BLaER1 treated with 17β-estradiol and CSF1 and Interleukin-3, amounts not matched to agents 10 nM and 100 nM (cell line): Measurements from ENCODE around the gene TXNL4A.

ENCODE experiments used
- H3K27ac ChIP-seq, 11 experiments: shearing (Covaris generic); formaldehyde crosslinking; 2 replicates each; pipeline ENCODE4 v1.8.1; 2022
- H3K27me3 ChIP-seq, 11 experiments: shearing (Covaris generic); formaldehyde crosslinking; 2 replicates each; pipeline ENCODE4 v1.8.1; 2022
- H3K36me3 ChIP-seq, 11 experiments: shearing (Covaris generic); formaldehyde crosslinking; 2 replicates each; pipeline ENCODE4 v1.8.1; 2022
- H3K4me1 ChIP-seq, 10 experiments: shearing (Covaris generic); formaldehyde crosslinking; 2 replicates each; pipeline ENCODE4 v1.8.1; 2022
- H3K4me2 ChIP-seq, 11 experiments: shearing (Covaris generic); formaldehyde crosslinking; 2 replicates each; pipeline ENCODE4 v1.8.1; 2022
- H3K4me3 ChIP-seq, 10 experiments: shearing (Covaris generic); formaldehyde crosslinking; 2 replicates each; pipeline ENCODE4 v1.8.1; 2022
- H3K9ac ChIP-seq, 11 experiments: shearing (Covaris generic); formaldehyde crosslinking; 2 replicates each; pipeline ENCODE4 v1.8.1; 2022
- H3K9me3 ChIP-seq, 11 experiments: shearing (Covaris generic); formaldehyde crosslinking; replicated peaks in 1 of 11; 2 replicates each; pipeline ENCODE4 v1.8.1; 2022
- H4K20me1 ChIP-seq, 11 experiments: shearing (Covaris generic); formaldehyde crosslinking; 2 replicates each; pipeline ENCODE4 v1.8.1; 2022
- Cebpa-rat ChIP-seq, 11 experiments: shearing (Covaris generic); IDR thresholded peaks; 2 replicates each; pipeline ENCODE4 v1.8.1; 2022

TXNL4A gene

DNA sequence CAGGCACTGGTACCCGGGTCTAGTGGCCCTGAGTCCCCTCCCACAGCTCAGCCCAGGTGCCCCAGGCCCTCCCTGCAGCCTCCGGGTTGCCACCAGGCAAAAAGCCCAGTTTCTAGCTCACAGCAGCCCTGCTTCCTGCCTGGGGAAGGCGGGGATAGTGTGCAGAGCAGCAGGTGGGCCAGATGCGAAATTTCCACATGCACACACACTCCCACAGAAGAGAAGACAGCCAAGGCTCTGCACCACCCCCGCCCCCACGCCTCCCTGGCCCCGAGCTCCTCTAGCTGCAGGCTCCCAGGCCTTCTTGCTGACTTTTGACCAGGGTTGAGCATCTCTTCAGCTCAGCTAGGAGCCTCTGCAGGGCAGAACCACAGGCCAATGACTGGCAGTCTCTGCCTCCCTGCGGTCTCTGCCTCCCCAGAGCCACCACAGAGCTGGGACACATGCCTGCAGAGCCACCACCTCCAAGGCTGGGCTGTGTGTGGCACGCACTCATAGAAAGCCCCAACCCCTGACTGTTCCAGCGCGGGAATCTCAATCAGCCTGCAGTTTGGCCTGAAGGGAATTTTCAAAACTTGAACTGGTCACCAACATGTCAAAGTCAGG lies 44.1 kb downstream of the TXNL4A start:
- TF ChIP-seq Cebpa-rat (IDR thresholded peaks at IDR 0.05), result no peak
- peaks cover 0 to 10% (median 0%) of the 10 kb centered on the region in 11 experiments; a peak in 3 of 22 replicates for H3K9me3 ChIP-seq
- no peak overlapping the region for H3K4me3 ChIP-seq
- peak overlapping the region in 4 of 11 experiments; percentile 23 to 58 (median 44); a peak in 2 of 22 replicates for H3K9ac ChIP-seq
- no peaks in the 10 kb centered on the region for H3K27me3 ChIP-seq
- peaks cover 59 to 95% (median 86%) of the 10 kb centered on the region in 11 experiments for H3K36me3 ChIP-seq
- peaks cover 89 to 99% (median 98%) of the 10 kb centered on the region in 11 experiments for H4K20me1 ChIP-seq
- peaks cover 39 to 53% (median 50%) of the 10 kb centered on the region in 10 experiments for H3K4me1 ChIP-seq
- peak overlapping the region in 2 of 11 experiments; percentile 9 to 12; a peak in 1 of 22 replicates for H3K27ac ChIP-seq
- H3K4me2 ChIP-seq, result peak overlapping the region in 8 of 11 experiments; percentile 56 to 76 (median 64); a peak in 13 of 22 replicates

DNA sequence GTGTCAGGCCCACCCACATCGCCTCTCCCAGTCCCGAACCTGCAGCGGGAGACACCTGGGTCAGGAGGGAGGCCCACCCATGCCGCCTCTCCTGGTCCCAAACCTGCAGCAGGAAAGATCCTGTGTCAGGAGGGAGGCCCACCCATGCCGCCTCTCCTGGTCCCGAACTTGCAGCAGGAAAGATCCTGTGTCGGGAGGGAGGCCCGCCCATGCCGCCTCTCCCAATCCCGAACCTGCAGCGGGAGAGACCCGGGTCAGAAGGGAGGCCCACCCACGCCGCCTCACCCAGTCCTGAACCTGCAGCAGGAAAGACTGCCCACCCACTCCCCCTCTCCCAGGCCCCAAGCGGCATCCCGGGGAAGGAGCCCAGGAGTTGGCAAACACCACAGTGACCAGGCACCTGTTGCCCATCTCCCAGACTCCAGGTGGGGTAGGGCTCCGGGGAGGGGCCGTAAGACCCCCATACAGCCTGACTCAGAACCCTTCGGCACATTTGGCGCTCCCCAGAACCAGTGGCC lies 44.7 kb downstream of the TXNL4A start:
- H3K9me3 ChIP-seq, result peaks cover 0 to 10% (median 0%) of the 10 kb centered on the region in 11 experiments; a peak in 3 of 22 replicates
- H3K36me3 ChIP-seq, result peaks cover 60 to 95% (median 86%) of the 10 kb centered on the region in 11 experiments

DNA sequence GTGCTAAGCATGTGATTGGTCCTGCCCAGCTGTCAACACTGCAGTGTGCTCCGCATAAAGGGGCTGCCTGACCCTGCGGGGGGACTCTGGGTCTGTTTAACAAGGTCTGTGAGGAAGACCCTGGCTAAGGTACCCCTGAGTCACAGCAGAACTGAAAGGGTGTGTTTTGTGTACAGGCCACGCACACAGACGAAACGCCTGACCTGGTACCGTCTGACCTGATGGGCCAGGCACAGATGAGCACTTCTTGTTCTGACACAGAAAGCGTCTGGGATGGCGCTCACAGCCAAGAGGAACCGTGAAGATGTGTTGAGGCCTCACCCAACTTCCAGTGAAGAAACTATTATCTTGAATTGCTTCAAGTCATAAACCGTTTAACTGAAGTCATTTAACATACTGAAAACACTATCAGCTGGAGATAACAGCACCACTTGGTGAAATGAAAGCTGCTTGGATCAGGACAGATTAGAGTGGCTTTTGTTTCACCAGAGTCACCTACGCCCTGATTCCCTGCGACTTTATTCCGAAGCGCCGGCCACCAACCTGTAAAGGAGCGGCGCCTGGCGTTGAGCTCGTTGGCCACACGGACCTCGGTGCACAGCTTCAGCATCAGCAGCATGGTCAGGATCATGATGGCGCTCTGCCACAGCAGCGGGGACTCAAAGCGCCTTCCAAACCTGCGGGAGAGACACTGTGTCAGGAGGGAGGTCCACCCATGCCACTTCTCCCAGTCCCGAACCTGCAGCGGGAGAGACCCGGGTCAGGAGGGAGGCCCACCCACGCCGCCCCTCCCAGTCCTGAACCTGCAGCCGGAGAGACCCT lies 45.4 kb downstream of the TXNL4A start:
- peaks cover 60 to 95% (median 86%) of the 10 kb centered on the region in 11 experiments for H3K36me3 ChIP-seq
- no peak overlapping the region for H3K27ac ChIP-seq
- TF ChIP-seq Cebpa-rat (IDR thresholded peaks at IDR 0.05), result no peak
- no peak overlapping the region for H3K4me3 ChIP-seq
- H3K27me3 ChIP-seq, result no peaks in the 10 kb centered on the region
- no peak overlapping the region for H3K4me2 ChIP-seq
- H3K9ac ChIP-seq, result no peak overlapping the region
- peaks cover 0 to 16% (median 3%) of the 10 kb centered on the region in 11 experiments; a peak in 6 of 22 replicates for H3K9me3 ChIP-seq
- peaks cover 26 to 41% (median 38%) of the 10 kb centered on the region in 10 experiments for H3K4me1 ChIP-seq
- H4K20me1 ChIP-seq, result peaks cover 96 to 99% (median 98%) of the 10 kb centered on the region in 11 experiments

More for the DNA sequence above, 44.7 kb downstream of the TXNL4A start:
- no peak for TF ChIP-seq Cebpa-rat (IDR thresholded peaks at IDR 0.05)
- no peak overlapping the region for H3K4me3 ChIP-seq
- peaks cover 91 to 99% (median 98%) of the 10 kb centered on the region in 11 experiments for H4K20me1 ChIP-seq
- H3K27me3 ChIP-seq, result no peaks in the 10 kb centered on the region
- H3K4me2 ChIP-seq, result peak overlapping the region in 1 of 11 experiments; percentile 63; a peak in 1 of 22 replicates
- peak overlapping the region in 1 of 11 experiments; percentile 9; a peak in 1 of 22 replicates for H3K27ac ChIP-seq
- no peak overlapping the region for H3K9ac ChIP-seq
- H3K4me1 ChIP-seq, result peaks cover 33 to 48% (median 45%) of the 10 kb centered on the region in 10 experiments

DNA sequence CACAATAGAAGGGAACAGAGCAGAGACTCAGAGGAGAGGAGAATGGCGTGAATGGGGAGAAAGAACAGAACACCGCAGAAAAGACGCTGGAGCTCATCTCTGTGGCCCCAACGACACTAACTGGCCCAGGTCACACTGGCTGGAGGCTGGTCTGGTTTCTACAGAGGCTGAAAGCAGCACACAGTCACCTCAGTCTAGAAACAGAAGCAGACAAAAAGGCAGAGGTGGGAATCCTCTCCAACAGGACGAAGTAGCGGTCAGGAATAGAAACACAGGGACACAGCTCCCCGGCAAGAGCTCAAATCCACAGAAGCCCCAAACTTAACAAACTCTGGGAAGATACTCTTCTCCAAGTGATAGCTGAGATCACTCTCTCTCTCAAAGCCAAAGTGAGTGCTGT lies 46.2 kb downstream of the TXNL4A start:
- Histone ChIP-seq H3K27me3 (no peaks in the 10 kb centered on the region), H3K36me3 (peaks cover 64 to 98% (median 89%) of the 10 kb centered on the region in 11 experiments), H3K4me2 (no peak overlapping the region), H3K4me3 (no peak overlapping the region), H3K9me3 (peaks cover 0 to 24% (median 7%) of the 10 kb centered on the region in 11 experiments; a peak in 8 of 22 replicates), H4K20me1 (peaks cover 99 to 100% (median 100%) of the 10 kb centered on the region in 11 experiments), H3K27ac (no peak overlapping the region), H3K4me1 (peaks cover 22 to 35% (median 33%) of the 10 kb centered on the region in 10 experiments), H3K9ac (no peak overlapping the region; a peak in 1 of 22 replicates)
- TF ChIP-seq Cebpa-rat (IDR thresholded peaks at IDR 0.05), result no peak

DNA sequence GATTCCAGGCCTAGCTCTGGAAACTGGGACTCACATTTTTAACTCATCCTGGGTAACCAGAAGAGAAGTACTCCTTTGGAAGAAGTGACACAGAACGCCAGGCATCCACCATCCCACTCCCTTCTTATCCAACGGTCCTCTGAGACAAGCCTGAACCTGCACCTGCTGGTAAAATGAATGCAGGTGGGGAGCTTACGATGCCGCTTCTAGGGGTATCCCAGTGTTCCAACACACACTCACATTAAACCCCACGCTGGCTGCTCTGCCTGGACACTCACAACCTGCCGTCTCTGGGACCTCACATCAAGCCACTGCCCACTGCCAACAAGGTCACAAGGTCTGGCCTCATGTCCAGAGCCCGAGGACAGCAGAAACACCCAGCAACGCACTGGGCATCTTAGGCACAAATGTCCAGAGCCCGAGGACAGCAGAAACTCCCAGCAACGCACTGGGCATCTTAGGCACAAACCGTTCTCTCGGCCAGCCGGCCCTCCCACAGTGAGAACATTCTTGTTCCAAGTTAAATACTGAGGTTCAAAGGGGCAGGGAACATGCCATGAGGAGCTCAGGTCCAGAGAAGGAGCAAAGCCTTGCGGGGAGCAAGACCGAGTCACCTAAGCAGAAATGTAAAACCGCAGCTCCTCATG lies 46.8 kb downstream of the TXNL4A start:
- Histone ChIP-seq H3K27ac (no peak overlapping the region), H3K4me2 (no peak overlapping the region), H4K20me1 (peaks cover 99 to 100% (median 100%) of the 10 kb centered on the region in 11 experiments), H3K9me3 (peaks cover 0 to 30% (median 12%) of the 10 kb centered on the region in 11 experiments; a peak in 9 of 22 replicates), H3K27me3 (no peaks in the 10 kb centered on the region), H3K36me3 (peaks cover 70 to 98% (median 89%) of the 10 kb centered on the region in 11 experiments), H3K9ac (no peak overlapping the region; a peak in 1 of 22 replicates), H3K4me3 (no peak overlapping the region), H3K4me1 (peaks cover 23 to 29% (median 27%) of the 10 kb centered on the region in 10 experiments)
- TF ChIP-seq Cebpa-rat (IDR thresholded peaks at IDR 0.05), result no peak

DNA sequence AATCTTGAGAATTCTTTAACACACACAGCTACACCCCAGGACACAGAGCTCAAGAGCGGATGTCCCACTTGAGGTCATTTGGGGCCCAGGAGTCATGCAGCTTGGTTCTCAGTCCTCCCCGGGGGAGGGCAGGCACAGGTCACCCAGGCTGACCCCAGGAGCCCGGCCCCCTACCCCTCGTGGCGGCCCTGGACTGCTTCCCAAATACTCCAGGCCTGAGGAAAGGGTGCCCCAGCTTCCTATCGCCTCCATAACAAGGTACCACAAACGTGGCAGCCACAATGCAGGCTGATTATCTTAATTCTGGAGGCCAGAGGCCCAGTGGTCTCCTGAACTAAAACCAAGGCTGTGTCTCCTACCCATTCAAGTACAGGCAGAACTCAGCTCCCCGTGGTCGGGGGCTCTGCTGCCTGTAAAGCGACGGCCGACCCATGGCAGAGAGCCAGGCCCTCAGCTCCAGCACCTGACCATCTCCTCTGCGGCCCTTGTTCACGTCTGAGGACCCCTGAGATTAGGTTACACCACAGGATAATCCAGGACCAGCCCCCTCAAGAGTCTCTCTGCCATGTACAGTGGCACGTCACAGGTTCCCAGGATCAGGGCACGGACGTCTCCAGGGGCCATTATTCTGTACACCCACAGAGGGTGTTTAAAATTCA lies 47.4 kb downstream of the TXNL4A start:
- no peak for TF ChIP-seq Cebpa-rat (IDR thresholded peaks at IDR 0.05)

DNA sequence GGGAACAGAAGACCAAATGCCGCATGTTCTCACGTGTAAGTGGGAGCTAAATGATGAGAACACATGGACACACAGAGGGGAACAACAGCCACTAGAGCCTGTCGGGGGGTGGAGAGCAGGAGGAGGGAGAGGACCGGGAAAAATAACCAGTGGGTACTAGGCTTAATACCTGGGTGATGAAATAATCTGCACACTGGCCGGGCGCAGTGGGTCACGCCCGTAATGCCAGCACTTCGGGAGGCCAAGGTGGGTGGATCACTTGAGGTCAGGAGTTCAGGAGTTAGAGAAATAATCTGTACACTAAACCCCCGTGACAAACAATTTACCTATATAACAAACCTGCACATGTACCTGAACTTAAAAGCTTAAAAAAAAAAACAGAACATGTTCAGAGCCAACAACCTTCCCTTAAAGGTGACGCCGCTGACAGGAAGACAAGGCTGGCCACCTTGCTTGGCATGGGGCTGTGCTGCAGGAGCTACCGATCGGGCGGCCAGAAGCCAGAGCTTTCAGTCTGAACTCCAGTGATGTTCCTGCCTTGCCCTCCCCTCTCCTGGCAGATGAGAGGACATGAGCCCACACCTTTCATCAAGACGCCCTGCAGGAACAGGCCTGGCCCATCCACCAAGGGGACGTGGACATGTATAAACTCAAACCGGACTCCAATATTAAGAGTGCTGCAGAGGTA lies 48.1 kb downstream of the TXNL4A start:
- H3K36me3 ChIP-seq, result peaks cover 83 to 99% (median 92%) of the 10 kb centered on the region in 11 experiments
- peaks cover 99 to 100% (median 100%) of the 10 kb centered on the region in 11 experiments for H4K20me1 ChIP-seq
- no peak for TF ChIP-seq Cebpa-rat (IDR thresholded peaks at IDR 0.05)
- H3K27ac ChIP-seq, result no peak overlapping the region
- H3K27me3 ChIP-seq, result no peaks in the 10 kb centered on the region
- H3K9me3 ChIP-seq, result peaks cover 0 to 39% (median 12%) of the 10 kb centered on the region in 11 experiments; a peak in 9 of 22 replicates
- no peak overlapping the region for H3K4me2 ChIP-seq
- H3K4me3 ChIP-seq, result no peak overlapping the region
- H3K4me1 ChIP-seq, result peaks cover 19 to 27% (median 23%) of the 10 kb centered on the region in 10 experiments
- no peak overlapping the region for H3K9ac ChIP-seq

More for the DNA sequence above, 47.4 kb downstream of the TXNL4A start:
- Histone ChIP-seq H3K27ac (no peak overlapping the region), H3K4me3 (no peak overlapping the region), H3K27me3 (no peaks in the 10 kb centered on the region), H3K9ac (no peak overlapping the region), H3K4me1 (peaks cover 19 to 27% (median 23%) of the 10 kb centered on the region in 10 experiments), H3K4me2 (no peak overlapping the region), H3K9me3 (peaks cover 0 to 33% (median 12%) of the 10 kb centered on the region in 11 experiments; a peak in 9 of 22 replicates), H3K36me3 (peaks cover 77 to 98% (median 90%) of the 10 kb centered on the region in 11 experiments), H4K20me1 (peaks cover 99 to 100% (median 100%) of the 10 kb centered on the region in 11 experiments)
